HG03354 (cell line): ENCODE measurements around the gene ZNF512B.
"Not testable (repeated sequence)": the region's sequence is repeated elsewhere in the genome, so short reads cannot be mapped to it uniquely, and the experiment has no call there.

Experiments
- ATAC-seq: cut with Tn5 transposase; IDR thresholded peaks from one replicate; pipeline ENCODE4 v1.9.1; 2021; ENCODE audit warnings: mild to moderate bottlenecking; ENCODE audit not compliant: unreplicated experiment, poor library complexity, severe bottlenecking

Gene ZNF512B

DNA sequence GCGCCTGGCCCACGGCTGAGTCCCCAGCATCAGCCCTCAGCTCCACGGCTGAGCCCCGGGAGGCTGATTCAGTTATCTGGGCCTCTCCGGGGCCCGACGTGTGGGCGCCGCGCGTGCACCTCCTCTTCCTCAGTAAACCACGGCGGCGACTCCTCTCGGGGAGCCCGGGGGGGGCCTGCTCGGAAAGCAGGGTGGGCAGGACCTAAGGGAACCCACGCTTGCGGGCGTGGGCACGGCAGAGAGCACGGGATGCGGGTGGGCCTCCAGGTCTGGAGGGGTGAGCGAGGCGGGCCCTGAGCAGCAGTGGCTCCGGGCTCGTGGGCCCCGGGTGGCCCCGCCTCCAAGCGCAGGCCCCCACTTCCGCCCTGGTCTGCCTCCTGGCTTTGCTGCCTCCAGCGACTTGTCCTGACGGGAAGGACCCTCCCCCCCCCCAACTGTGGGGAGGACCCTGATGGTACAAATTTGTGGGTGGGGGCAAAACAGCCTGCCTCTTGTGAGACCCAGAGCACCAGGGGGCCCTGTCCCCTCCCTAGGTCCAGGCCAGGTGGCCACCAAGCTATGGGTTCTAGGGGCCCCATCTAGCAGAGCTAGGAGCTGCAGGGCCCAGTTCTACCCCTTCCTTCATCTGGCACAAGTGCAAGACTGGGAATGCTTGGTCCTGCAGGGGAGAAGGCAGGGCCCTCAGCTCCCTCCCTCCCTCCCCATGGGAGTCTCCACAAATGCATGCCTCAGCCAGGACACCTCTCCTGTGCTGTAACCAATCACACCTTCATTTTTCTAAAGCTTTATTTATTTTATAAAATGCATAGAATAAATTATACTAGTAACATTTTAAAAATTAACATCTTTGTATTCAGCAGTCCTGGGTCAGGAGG, 30.4 kb downstream of the ZNF512B start:
- ATAC-seq: no peak

- no peak for ATAC-seq
Observed at GRCh38 chr20:63937596-63937995, 32.1 kb downstream of the ZNF512B start.

DNA sequence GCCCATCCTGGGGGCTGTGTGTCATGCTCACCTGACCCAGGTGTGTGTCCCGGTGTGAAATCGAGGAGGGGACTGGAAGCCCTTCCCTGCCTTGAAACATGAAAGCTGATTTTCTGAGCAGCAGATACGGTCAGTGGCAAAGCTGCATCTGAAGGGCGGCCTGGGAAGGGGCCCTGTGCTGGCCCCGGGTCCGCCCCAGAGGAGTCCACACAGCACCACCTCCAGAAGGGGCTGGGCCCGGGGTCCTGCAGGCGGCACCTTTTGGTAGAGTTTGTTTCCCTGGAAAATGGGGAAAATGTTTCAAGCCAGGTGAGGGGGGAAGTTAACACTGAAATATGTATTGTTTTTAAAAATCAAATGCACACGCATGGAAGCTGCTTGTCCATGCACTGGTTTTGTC, 34.3 kb downstream of the ZNF512B start:
- ATAC-seq: no peak

- no peak for ATAC-seq
Observed at GRCh38 chr20:63934271-63935068, 35.3 kb downstream of the ZNF512B start.

GRCh38 chr20:63933646-63934045, 36.1 kb downstream of the ZNF512B start:
- ATAC-seq: no peak

DNA sequence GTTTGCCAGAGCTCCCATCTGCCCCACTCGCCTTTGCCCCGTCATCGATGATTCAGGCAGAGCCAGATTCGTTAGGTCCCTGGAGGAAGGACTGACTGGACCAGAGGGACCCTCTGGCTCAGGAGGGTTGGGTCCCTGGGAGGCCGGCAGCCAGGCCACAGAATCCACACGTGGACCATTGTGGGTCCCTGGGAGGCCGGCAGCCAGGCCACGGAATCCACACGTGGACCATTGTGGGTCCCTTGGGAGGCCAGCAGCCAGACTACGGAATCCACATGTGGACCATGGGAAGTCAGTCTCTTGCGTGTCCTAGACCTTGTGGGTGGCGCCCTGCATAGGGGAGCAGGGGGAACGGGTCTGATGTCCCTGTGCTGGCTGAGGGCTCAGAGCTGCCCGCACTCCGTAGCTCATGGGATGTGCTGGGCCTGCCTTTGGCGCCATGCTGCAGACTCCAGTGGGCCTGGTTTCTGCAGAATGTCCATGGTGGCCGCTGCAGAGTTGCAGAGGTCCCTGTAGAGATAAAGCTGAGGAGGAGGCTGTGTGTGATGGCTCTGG, 37.0 kb downstream of the ZNF512B start:
- ATAC-seq: no peak

DNA sequence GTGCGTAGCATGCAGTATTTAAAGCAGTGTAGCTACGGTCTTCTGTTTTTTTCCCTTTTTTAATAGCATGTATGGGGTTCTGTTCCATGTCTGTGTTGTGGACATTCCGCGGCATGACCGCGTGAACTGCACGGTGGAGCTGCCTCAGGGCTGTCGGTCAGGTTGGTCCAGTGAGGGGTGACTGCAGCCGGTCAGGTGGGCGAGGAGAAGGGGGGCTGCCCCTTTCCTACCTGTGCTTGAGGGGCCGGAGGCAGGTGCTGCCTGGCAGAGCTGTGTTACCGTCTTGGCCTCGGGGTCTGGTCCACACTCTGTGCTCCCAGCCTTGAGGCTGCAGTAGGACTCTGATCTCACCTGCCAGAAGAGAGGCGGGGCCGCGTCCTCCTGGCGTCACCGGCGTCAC, 38.0 kb downstream of the ZNF512B start:
- no peak for ATAC-seq

DNA sequence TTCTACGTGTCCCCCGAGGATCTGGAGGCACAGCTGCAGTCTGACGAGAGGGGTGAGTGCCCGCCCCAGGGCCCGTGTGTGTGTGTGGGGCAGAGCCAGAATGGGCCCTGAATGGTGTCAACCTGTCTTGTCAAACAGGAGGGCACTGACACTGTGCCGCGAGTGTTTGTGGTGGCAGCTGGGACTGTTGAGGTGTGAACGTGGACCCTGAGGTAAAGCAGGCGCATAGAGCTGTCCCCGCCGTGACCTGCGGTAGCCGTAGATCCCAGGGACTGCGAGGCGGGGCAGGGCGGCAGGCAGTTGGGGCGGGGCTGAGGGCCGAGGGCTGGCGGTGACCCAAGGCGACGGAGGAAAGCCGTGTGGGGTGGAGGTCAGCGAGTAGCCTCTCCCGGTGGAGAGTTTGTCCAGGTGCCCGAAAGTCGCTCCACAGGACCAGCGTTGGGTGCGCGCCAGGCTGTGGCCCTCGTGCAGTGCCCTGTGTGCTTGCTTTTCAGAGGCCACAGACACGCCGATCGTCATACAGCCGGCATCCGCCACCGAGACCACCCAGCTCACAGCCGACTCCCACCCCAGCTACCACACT, 38.7 kb downstream of the ZNF512B start:
- no peak for ATAC-seq

GRCh38 chr20:63929473-63929883, 40.3 kb downstream of the ZNF512B start:
- ATAC-seq: not testable (repeated sequence)

- ATAC-seq: no peak
Observed at GRCh38 chr20:63929071-63929470, 40.7 kb downstream of the ZNF512B start.

GRCh38 chr20:63926298-63926697, 43.4 kb downstream of the ZNF512B start:
- no peak for ATAC-seq

DNA sequence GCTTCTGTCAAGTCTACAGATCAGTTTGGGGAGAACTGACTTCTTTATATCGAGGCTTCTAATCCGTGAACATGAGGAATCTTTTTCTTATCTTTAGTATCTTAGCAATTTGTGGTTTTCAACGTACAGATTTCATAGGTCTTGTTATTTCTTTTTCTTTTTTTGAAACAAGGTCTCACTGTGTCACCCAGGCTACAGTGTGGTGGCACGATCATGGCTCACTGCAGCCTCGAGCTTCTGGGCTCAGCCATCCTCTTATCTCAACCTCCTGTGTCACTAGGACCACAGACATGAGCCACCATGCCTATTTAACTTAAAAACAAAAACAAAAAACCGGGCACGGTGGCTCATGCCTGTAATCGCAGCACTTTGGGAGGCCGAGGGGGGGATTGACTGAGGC, 45.5 kb downstream of the ZNF512B start:
- ATAC-seq: no peak

DNA sequence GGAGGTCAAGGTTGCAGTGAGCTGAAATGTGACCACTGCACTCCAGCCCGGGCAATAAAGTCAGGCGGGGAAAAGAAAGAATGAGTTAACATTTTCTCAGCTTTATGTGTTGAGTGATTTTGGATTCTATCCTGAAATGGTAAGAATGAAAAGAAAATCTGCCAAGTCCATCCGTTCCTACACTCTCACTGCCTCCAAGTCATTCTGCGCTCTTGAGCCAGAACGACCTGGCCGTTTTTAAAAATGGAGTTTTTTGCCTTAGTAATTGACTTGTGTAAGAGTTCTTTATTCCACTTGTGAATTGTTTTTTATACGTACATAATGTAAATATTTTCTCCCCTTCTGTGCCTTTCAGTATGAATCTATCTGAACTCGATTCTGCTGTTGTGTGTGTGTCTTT, 46.1 kb downstream of the ZNF512B start:
- ATAC-seq: no peak

DNA sequence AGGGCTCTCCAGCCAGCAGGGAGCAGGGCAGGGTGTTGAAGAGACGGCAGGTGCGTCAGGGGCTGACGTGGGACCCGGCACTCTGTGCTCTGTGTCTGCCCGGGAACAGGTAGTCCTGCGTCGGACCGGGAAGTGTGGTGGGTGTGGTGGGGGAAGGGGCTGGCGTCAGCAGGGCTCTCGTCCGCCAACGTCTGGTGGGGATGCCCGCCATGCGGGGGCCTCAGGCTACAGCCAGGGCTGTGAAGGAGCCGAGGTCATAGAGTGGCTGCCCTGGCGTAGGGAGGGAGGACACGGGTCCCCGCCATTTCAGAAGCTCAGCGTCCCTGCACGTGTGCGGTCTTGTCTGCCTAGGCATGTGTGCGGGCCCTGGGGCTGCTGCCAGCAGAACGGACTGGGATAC, 49.5 kb downstream of the ZNF512B start:
- no peak for ATAC-seq

GRCh38 chr20:63919130-63919529, 50.6 kb downstream of the ZNF512B start:
- ATAC-seq: no peak

DNA sequence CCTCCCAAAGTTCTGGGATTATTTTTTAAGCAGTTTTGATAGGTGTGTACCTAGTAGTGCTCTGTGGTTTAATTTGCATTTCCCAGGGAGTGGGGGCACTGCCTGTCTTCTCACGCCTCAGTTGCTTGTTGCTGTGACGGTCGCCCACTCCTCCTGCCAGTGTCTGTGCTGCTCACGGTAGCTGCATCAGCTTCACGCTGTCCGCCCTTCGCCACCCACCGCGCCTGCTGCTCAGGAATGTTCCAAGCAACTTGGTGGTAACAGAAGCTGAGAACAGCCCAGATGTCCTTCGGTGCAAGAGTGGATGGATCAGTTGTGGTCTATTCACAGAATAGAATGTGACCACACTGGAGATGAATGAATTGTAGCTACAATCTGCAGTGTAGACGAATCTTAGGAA, 51.9 kb downstream of the ZNF512B start:
- no peak for ATAC-seq

- not testable (repeated sequence) for ATAC-seq
Observed at GRCh38 chr20:63916371-63916939, 53.3 kb downstream of the ZNF512B start.

GRCh38 chr20:63915471-63915870, 54.3 kb downstream of the ZNF512B start:
- no peak for ATAC-seq

DNA sequence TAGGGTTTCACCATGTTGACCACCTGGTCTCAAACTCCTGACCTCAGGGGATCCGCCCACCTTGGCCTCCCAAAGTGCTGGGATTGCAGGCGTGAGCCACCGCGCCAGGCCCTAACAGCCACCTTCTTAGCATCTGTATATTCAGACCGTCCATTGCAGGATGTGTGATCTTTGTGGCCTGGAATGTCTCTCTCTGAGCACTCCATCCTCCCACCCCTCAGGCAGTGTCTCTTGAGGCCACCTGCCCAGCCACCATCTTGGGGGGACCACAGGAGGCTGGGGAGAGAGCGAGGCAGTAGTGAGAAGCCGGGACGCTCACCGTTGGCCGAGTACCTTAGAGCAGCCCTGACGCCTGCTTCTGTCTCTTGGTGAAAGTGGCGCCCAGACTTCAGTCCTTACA, 56.0 kb downstream of the ZNF512B start:
- ATAC-seq: no peak

DNA sequence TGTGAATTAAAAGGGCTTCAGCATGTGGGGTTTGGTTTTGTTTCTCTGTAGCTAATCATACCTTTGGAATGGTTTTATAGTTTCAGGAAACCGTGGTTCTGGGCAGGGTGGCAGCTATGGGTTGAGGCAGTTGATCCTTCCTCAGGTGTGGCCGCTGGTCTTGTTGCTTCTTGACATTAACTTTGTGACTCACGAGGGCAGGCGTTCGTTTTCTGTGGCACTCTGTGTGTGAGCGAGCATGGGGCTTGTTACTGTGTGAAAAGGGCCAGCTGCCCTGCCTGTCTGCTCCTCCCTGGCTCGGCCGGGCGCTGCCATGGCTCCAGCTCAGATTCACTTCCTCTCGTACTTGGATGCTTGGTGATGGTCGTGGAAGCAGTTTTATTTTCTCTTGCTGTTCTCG, 58.6 kb downstream of the ZNF512B start:
- ATAC-seq: no peak
